ENCODE data around the gene DUSP28.
"Not testable (repeated sequence)": the region's sequence is repeated elsewhere in the genome, so short reads cannot be mapped to it uniquely, and the experiment has no call there.

GRCh38 chr2:240563231-240563630 is 3.1 kb downstream of the DUSP28 start:
- TF ChIP-seq EZH2 (IDR thresholded peaks at IDR 0.05; ENCODE audit: low read depth); CTCF (conservative IDR thresholded peaks at IDR 0.05): not testable (repeated sequence)
